Spleen (tissue), 11 donors: ENCODE data around the gene TBCEL. TPM values are rescaled to one million over a fixed set of nuclear protein-coding genes. Genes with fewer than 3 reads are reported as not detected.

Experiments
- DNase-seq: peaks from one replicate; pipeline ENCODE4 v3.0.0-alpha.2; 2020
- H3K27ac ChIP-seq, 8 donors: fragments of 200-600 bp; sonication (generic) in 7 of 8; 1 replicate in 4 of 8; 2 replicates in 4 of 8; pipeline versions ENCODE4 v1.5.0 to v1.8.0; 2016 to 2021; ENCODE audit warnings: inconsistent platforms in 4 of 8, mild to moderate bottlenecking in 4 of 8, moderate library complexity in 1 of 8
- H3K27me3 ChIP-seq, 7 donors: fragments of 200-600 bp; sonication (generic) in 6 of 7; replicated peaks in 1 of 7; 1 replicate in 4 of 7; 2 replicates in 3 of 7; pipeline versions ENCODE4 v1.5.0 to v1.8.0; 2016 to 2021; ENCODE audit warnings: inconsistent platforms in 3 of 7, mild to moderate bottlenecking in 1 of 7
- H3K36me3 ChIP-seq, 6 donors: fragments of 200-600 bp; sonication (generic) in 5 of 6; 1 replicate in 4 of 6; 2 replicates in 2 of 6; pipeline versions ENCODE4 v1.5.0 to v1.8.0; 2016 to 2021; ENCODE audit warnings: inconsistent platforms in 2 of 6
- H3K4me1 ChIP-seq, 6 donors: fragments of 200-600 bp; sonication (generic) in 5 of 6; 1 replicate in 3 of 6; 2 replicates in 3 of 6; pipeline versions ENCODE4 v1.5.0 to v1.8.0; 2016 to 2021; ENCODE audit warnings: inconsistent platforms in 3 of 6
- H3K4me3 ChIP-seq, 8 donors: fragments of 200-600 bp; sonication (generic) in 7 of 8; 1 replicate in 4 of 8; 2 replicates in 4 of 8; pipeline versions ENCODE4 v1.5.0 to v1.8.0; 2016 to 2021; ENCODE audit warnings: inconsistent platforms in 4 of 8, mild to moderate bottlenecking in 4 of 8, moderate library complexity in 2 of 8
- H3K9me3 ChIP-seq, 8 donors: fragments of 200-600 bp; sonication (generic) in 7 of 8; 1 replicate in 4 of 8; 2 replicates in 4 of 8; pipeline versions ENCODE4 v1.5.0 to v1.8.0; 2016 to 2021; ENCODE audit warnings: inconsistent platforms in 4 of 8
- POLR2A ChIP-seq, 3 donors: fragments of 450-650 bp; IDR thresholded peaks; one replicate each; pipeline ENCODE4 v1.5.1; 2017; ENCODE audit warnings: antibody characterized with exemption in 3 of 3, mild to moderate bottlenecking in 1 of 3
- POLR2AphosphoS5 ChIP-seq, 3 donors: sonication (generic); formaldehyde crosslinking; IDR thresholded peaks; one replicate each; pipeline ENCODE4 v1.5.1; 2017; ENCODE audit warnings: antibody characterized with exemption in 3 of 3
- WGBS, 5 donors: extraction: QIAGEN DNeasy Blood & Tissue Kit in 3 of 5; methylation state at CpG; one replicate each; pipeline versions ENCODE4 v1.1.5 to v1.1.7; 2013 to 2018; 5-methylcytosine and 5-hydroxymethylcytosine counted together
- intact Hi-C: fragments of 100-400 bp; cut with DNase I; formaldehyde crosslinking; loops from one replicate; pipeline ENCODE4 v1.15.0; 2023; ENCODE audit warnings: low total_unique reads
- polyA plus RNA-seq, 3 donors: library from polyadenylated mRNA; stranded (reverse); fragments of 200-250 nt; gene quantifications; one replicate each; pipeline ENCODE4 v1.2.1, GENCODE V29; 2013
- total RNA-seq, 7 donors: library from RNA; depleted of rRNA in 3 of 7; stranded (reverse); fragments of >200 nt in 3 of 7; fragmentation: NEBNext Ultra II Directional in 4 of 7; extraction: Animal tissue kit (Norgen Biotek cat#: 25700) in 4 of 7; gene quantifications; one replicate each; pipeline versions ENCODE4 v1.1.0 to v1.2.1, GENCODE V29; 2016 to 2021
- TF ChIP-seq, protein P1 (sequence below), 11 experiments: fragments of 200-600 bp in 7 of 11; fragments of 450-650 bp in 4 of 11; sonication (generic) in 4 of 11; IDR thresholded peaks in 8 of 11; conservative IDR thresholded peaks in 3 of 11; 1 replicate in 7 of 11; 2 replicates in 4 of 11; pipeline versions ENCODE4 v1.4.0 to v1.8.0; 2016 to 2021; ENCODE audit warnings: antibody characterized with exemption in 11 of 11, inconsistent platforms in 4 of 11, mild to moderate bottlenecking in 1 of 11
- donor health status: healthy with polysubstance abuse.
- donor health status: DM: no; HTN: no; CAD: no; lungs with moderate emphysema.
- donor health status: DM: no; HTN: no; CAD: no.
- donor health status: Bipolar disorder and iron deficiency.
- donor health status: healthy.
- donor health status: DM: no; HTN: no; CAD: no.
- donor health status: DM: yes; HTN: yes; CAD: no.

Gene TBCEL
- total and polyA plus RNA-seq, 10 donors: 3.9 to 49.3 (median 31.6) TPM

GRCh38 chr11:121090145-121090721, 66.3 kb downstream of the TBCEL start:
- intact Hi-C loops: no loop called here
- Histone ChIP-seq H3K4me1 (no peaks in the 10 kb centered on the region), H3K27ac (no peak overlapping the region), H3K36me3 (peaks cover 0 to 39% (median 17%) of the 10 kb centered on the region in 6 donors), H3K4me3 (no peak overlapping the region), H3K27me3 (no peaks in the 10 kb centered on the region), H3K9me3 (no peaks in the 10 kb centered on the region)
- DNase-seq: no peak
- TF ChIP-seq, protein P1, sequence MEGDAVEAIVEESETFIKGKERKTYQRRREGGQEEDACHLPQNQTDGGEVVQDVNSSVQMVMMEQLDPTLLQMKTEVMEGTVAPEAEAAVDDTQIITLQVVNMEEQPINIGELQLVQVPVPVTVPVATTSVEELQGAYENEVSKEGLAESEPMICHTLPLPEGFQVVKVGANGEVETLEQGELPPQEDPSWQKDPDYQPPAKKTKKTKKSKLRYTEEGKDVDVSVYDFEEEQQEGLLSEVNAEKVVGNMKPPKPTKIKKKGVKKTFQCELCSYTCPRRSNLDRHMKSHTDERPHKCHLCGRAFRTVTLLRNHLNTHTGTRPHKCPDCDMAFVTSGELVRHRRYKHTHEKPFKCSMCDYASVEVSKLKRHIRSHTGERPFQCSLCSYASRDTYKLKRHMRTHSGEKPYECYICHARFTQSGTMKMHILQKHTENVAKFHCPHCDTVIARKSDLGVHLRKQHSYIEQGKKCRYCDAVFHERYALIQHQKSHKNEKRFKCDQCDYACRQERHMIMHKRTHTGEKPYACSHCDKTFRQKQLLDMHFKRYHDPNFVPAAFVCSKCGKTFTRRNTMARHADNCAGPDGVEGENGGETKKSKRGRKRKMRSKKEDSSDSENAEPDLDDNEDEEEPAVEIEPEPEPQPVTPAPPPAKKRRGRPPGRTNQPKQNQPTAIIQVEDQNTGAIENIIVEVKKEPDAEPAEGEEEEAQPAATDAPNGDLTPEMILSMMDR (IDR thresholded peaks at IDR 0.05 in 8 of 11, conservative IDR thresholded peaks at IDR 0.05 in 3 of 11): no peak
- TF ChIP-seq POLR2AphosphoS5 (IDR thresholded peaks at IDR 0.05): no peak
- no peak for TF ChIP-seq POLR2A (IDR thresholded peaks at IDR 0.05)
- WGBS, 5 donors: 97 to 99% (median 98%) methylated on average over 5 of the region's 5 CpGs

DNA sequence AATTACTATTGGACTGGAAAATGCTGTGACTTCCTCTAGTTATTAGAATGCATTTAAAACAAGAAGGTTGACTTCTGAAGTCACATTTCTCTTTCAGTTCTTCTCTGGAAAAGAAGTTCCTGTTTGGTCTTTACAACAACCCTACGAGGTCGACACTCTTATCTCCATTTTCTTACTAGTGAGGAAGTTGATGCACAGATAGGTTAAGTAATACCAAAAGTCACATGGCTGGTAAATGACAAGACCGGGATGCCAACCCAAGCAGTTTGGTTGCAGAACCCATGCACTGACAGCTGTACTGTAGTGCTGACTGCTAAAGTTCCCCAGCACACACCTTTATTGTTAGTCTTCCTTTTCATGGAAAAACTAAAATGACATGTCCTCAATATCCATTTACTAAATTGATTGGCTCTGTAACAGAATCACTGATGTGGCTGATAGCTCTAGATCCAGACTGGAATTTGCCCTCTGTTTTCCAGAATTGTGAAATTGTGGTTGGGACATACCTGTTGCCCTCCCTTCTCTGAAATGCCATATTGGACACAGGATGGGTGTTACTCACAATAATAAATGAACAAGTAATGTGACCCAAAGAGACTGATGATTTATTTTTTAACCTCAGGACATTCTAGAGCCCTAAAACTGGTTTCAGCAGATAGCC, 67.7 kb downstream of the TBCEL start:
- TF ChIP-seq POLR2A (IDR thresholded peaks at IDR 0.05) (no peak), POLR2AphosphoS5 (IDR thresholded peaks at IDR 0.05) (no peak)
- TF ChIP-seq, protein P1 (IDR thresholded peaks at IDR 0.05 in 8 of 11, conservative IDR thresholded peaks at IDR 0.05 in 3 of 11): no peak
- 21 to 45% (median 33%) methylated on average over 3 of the region's 3 CpGs for WGBS, 5 donors
- intact Hi-C loops: no loop called here

DNA sequence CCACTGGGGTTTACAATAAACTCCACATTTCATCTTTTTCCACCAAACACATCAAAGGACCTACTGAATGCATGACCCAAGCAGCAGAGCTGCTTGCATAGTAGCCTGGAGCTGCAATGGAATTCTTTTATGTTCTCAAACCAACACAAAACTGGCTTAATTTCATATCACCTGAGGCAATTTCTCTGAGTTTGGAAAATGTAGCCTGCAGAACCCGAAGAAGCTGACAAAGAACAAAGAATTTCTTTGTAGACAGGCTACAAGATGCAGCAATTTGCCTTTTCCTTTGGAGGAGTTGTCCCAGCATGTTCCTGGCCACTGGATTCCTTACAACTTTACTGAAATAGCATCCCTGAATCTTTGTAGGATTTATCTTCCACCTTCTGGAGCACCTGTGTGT, 71.7 kb downstream of the TBCEL start:
- H3K4me3 ChIP-seq: no peak overlapping the region
- H3K9me3 ChIP-seq: no peaks in the 10 kb centered on the region
- H3K36me3 ChIP-seq: no peaks in the 10 kb centered on the region
- H3K27me3 ChIP-seq: no peaks in the 10 kb centered on the region
- TF ChIP-seq, protein P1 (IDR thresholded peaks at IDR 0.05 in 8 of 11, conservative IDR thresholded peaks at IDR 0.05 in 3 of 11): no peak
- no peak for TF ChIP-seq POLR2A (IDR thresholded peaks at IDR 0.05)
- TF ChIP-seq POLR2AphosphoS5 (IDR thresholded peaks at IDR 0.05): no peak
- intact Hi-C loops: no loop called here
- H3K27ac ChIP-seq: no peak overlapping the region
- 67 to 100% (median 83%) methylated on average over 1 of the region's 1 CpG for WGBS, 5 donors
- no peaks in the 10 kb centered on the region for H3K4me1 ChIP-seq
- DNase-seq: no peak

More for the DNA sequence above, 67.7 kb downstream of the TBCEL start:
- Histone ChIP-seq H3K4me3 (no peak overlapping the region), H3K36me3 (peaks cover 0 to 25% (median 12%) of the 10 kb centered on the region in 6 donors), H3K9me3 (no peaks in the 10 kb centered on the region), H3K4me1 (no peaks in the 10 kb centered on the region), H3K27me3 (no peaks in the 10 kb centered on the region), H3K27ac (peak overlapping the region in 1 of 8 donors; percentile 12)
- no peak for DNase-seq

- WGBS, 5 donors: 80 to 91% (median 90%) methylated on average over 4 of the region's 4 CpGs
- no peaks in the 10 kb centered on the region for H3K4me1 ChIP-seq
- H3K4me3 ChIP-seq: no peak overlapping the region
- H3K27me3 ChIP-seq: no peaks in the 10 kb centered on the region
- H3K36me3 ChIP-seq: no peaks in the 10 kb centered on the region
- no peak for TF ChIP-seq POLR2AphosphoS5 (IDR thresholded peaks at IDR 0.05)
- TF ChIP-seq, protein P1 (IDR thresholded peaks at IDR 0.05 in 8 of 11, conservative IDR thresholded peaks at IDR 0.05 in 3 of 11): no peak
- TF ChIP-seq POLR2A (IDR thresholded peaks at IDR 0.05): no peak
- no peaks in the 10 kb centered on the region for H3K9me3 ChIP-seq
- intact Hi-C loops: no loop called here
- no peak overlapping the region for H3K27ac ChIP-seq
- no peak for DNase-seq
These were observed 75.5 kb downstream of the TBCEL start for GRCh38 chr11:121099364-121099763.
